HepG2 (cell line): Measurements from ENCODE around the gene ARL2. TPM values are rescaled to one million over a fixed set of nuclear protein-coding genes. Genes with fewer than 3 reads are reported as not detected.

Experiments
- CEBPB ChIP-seq: IDR thresholded peaks from 2 replicates; pipeline ENCODE4 v1.6.1; 2011; ENCODE audit warnings: low read depth, low read length, improper control_type of control experiment, borderline replicate concordance
- ETV6 ChIP-seq: sonication (generic); formaldehyde crosslinking; conservative IDR thresholded peaks from 2 replicates; pipeline ENCODE4 v1.4.0; 2020; ENCODE audit warnings: missing genetic modification reagents
- HMG20B ChIP-seq: conservative IDR thresholded peaks from 2 replicates; pipeline ENCODE4 v1.6.1; 2016; ENCODE audit warnings: missing genetic modification reagents, missing compliant biosample characterization
- JDP2 ChIP-seq: sonication (generic); formaldehyde crosslinking; IDR thresholded peaks from 2 replicates; pipeline ENCODE4 v1.8.1; 2022; ENCODE audit warnings: missing genetic modification reagents, borderline replicate concordance
- MEF2D ChIP-seq: sonication (generic); formaldehyde crosslinking; IDR thresholded peaks from 2 replicates; pipeline ENCODE4 v1.5.1; 2020; ENCODE audit warnings: mild to moderate bottlenecking, missing genetic modification reagents
- MEIS1 ChIP-seq: sonication (generic); formaldehyde crosslinking; IDR thresholded peaks from 2 replicates; pipeline ENCODE4 v1.9.0; 2021; ENCODE audit warnings: mild to moderate bottlenecking, missing genetic modification reagents, moderate library complexity, borderline replicate concordance
- MYC ChIP-seq: sonication (generic); formaldehyde crosslinking; IDR thresholded peaks from 2 replicates; pipeline ENCODE4 v1.9.0; 2021; ENCODE audit warnings: missing genetic modification reagents, borderline replicate concordance
- NFE2 ChIP-seq: sonication (generic); formaldehyde crosslinking; IDR thresholded peaks from 2 replicates; pipeline ENCODE4 v1.4.0; 2020; ENCODE audit warnings: missing genetic modification reagents
- PHF20 ChIP-seq: sonication (generic); formaldehyde crosslinking; IDR thresholded peaks from 2 replicates; pipeline ENCODE4 v1.5.0; 2020; ENCODE audit warnings: mild to moderate bottlenecking, missing genetic modification reagents
- POLR2G ChIP-seq: fragments of 200-400 bp; formaldehyde crosslinking; IDR thresholded peaks from 2 replicates; pipeline ENCODE4 v1.6.1; 2018; ENCODE audit warnings: mild to moderate bottlenecking, low read depth, low read length, moderate library complexity
- PTBP1 ChIP-seq: fragments of 200-400 bp; formaldehyde crosslinking; IDR thresholded peaks from 2 replicates; pipeline ENCODE4 v1.6.1; 2018; ENCODE audit warnings: low read length, low read depth; ENCODE audit not compliant: poor library complexity, severe bottlenecking
- REPIN1 ChIP-seq: sonication (generic); formaldehyde crosslinking; IDR thresholded peaks from 2 replicates; pipeline ENCODE4 v1.8.0; 2022; ENCODE audit warnings: missing genetic modification reagents, low read depth, mild to moderate bottlenecking, borderline replicate concordance
- SALL1 ChIP-seq: sonication (generic); formaldehyde crosslinking; IDR thresholded peaks from 2 replicates; pipeline ENCODE4 v1.8.0; 2022; ENCODE audit warnings: mild to moderate bottlenecking, missing genetic modification reagents
- TBX2 ChIP-seq: sonication (generic); formaldehyde crosslinking; IDR thresholded peaks from 2 replicates; pipeline ENCODE4 v1.5.0; 2020; ENCODE audit warnings: missing genetic modification reagents, mild to moderate bottlenecking, borderline replicate concordance
- ZIK1 ChIP-seq: sonication (generic); formaldehyde crosslinking; IDR thresholded peaks from 2 replicates; pipeline ENCODE4 v1.5.0; 2020; ENCODE audit warnings: mild to moderate bottlenecking, low read depth, missing genetic modification reagents, borderline replicate concordance
- ZNF350 ChIP-seq: sonication (generic); formaldehyde crosslinking; IDR thresholded peaks from 2 replicates; pipeline ENCODE4 v1.4.0; 2020; ENCODE audit warnings: mild to moderate bottlenecking, low read depth, missing genetic modification reagents, borderline replicate concordance
- ZNF431 ChIP-seq: sonication (generic); formaldehyde crosslinking; IDR thresholded peaks from 2 replicates; pipeline ENCODE4 v1.9.0; 2022; ENCODE audit warnings: missing genetic modification reagents, low read depth, mild to moderate bottlenecking, borderline replicate concordance
- ZNF670 ChIP-seq: sonication (generic); formaldehyde crosslinking; IDR thresholded peaks from 2 replicates; pipeline ENCODE4 v1.8.0; 2022; ENCODE audit warnings: mild to moderate bottlenecking, missing genetic modification reagents, borderline replicate concordance
- polyA plus RNA-seq, 8 experiments: library from polyadenylated mRNA; depleted of rRNA in 3 of 8; stranded (reverse) in 7 of 8; unstranded in 1 of 8; fragments of >200 nt; fragmentation: Illumina TruSeq in 4 of 8; extraction: Trizol in 4 of 8; gene quantifications; 2 replicates each; pipeline versions ENCODE4 v1.2.1 to v1.2.3, GENCODE V29; 2011 to 2016; ENCODE audit warnings: low read depth in 4 of 8, missing spikeins in 1 of 8, mixed read lengths in 1 of 8; ENCODE audit not compliant: insufficient read depth in 1 of 8
- total RNA-seq, 5 experiments: library from RNA; depleted of rRNA; stranded (reverse); fragments of >200 nt; fragmentation: Illumina TruSeq; extraction: Trizol; gene quantifications; 2 replicates each; pipeline ENCODE4 v1.2.3, GENCODE V29; 2016; ENCODE audit warnings: low read depth in 1 of 5
- TF ChIP-seq, protein P1 (sequence below): sonication (generic); formaldehyde crosslinking; IDR thresholded peaks from 2 replicates; pipeline ENCODE4 v1.4.0; 2020; ENCODE audit warnings: mild to moderate bottlenecking, missing genetic modification reagents
- TF ChIP-seq, protein P2 (sequence below): sonication (generic); formaldehyde crosslinking; IDR thresholded peaks from 2 replicates; pipeline ENCODE4 v1.8.0; 2022; ENCODE audit warnings: mild to moderate bottlenecking, missing genetic modification reagents, moderate library complexity
- TF ChIP-seq, protein P3 (sequence below): IDR thresholded peaks from 2 replicates; pipeline ENCODE4 v1.6.1; 2016; ENCODE audit warnings: mild to moderate bottlenecking
- TF ChIP-seq, protein P4 (sequence below): IDR thresholded peaks from 2 replicates; pipeline ENCODE4 v1.6.1; 2016; ENCODE audit warnings: missing biosample characterization, missing genetic modification reagents, low read depth

ARL2 gene
- total and polyA plus RNA-seq, 2 of the 13 experiments (the other 11 are each of a cell fraction or from before 2014, with no cell fraction given): 82.9 to 84.4 TPM

DNA sequence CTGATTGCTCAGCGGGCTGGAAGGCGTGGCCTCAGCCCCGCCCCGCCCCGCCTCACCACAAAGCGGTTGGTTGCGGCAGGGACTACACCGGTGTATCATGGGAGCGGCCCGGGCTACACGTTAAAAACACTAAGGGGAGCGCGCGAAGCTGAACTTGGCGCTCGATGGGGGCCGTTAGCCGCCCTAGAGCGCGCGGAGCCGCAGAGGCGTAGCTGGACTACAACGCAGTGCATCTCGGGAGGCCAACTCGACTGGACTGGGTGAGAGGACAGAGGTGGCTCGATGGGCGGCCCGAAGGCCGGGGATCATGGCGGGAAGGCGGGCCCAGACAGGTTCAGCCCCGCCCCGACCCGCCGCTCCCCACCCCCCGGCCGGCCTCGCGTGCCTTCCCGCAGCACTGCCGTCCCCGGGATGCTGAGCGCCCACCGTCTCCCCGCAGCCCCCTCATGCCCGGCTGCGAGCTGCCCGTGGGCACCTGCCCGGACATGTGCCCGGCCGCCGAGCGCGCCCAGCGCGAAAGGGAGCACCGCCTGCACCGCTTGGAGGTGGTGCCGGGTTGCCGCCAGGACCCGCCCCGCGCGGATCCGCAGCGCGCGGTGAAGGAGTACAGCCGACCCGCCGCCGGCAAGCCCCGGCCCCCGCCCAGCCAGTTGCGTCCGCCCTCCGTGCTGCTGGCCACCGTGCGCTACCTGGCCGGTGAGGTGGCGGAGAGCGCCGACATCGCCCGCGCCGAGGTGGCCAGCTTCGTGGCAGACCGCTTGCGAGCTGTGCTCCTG is 27.1 kb downstream of the ARL2 start, which contains the start of gene SAC3D1 (continued):
- TF ChIP-seq, protein P1, sequence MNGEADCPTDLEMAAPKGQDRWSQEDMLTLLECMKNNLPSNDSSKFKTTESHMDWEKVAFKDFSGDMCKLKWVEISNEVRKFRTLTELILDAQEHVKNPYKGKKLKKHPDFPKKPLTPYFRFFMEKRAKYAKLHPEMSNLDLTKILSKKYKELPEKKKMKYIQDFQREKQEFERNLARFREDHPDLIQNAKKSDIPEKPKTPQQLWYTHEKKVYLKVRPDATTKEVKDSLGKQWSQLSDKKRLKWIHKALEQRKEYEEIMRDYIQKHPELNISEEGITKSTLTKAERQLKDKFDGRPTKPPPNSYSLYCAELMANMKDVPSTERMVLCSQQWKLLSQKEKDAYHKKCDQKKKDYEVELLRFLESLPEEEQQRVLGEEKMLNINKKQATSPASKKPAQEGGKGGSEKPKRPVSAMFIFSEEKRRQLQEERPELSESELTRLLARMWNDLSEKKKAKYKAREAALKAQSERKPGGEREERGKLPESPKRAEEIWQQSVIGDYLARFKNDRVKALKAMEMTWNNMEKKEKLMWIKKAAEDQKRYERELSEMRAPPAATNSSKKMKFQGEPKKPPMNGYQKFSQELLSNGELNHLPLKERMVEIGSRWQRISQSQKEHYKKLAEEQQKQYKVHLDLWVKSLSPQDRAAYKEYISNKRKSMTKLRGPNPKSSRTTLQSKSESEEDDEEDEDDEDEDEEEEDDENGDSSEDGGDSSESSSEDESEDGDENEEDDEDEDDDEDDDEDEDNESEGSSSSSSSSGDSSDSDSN (CRISPR knock-in tag): peak; percentile 90
- TF ChIP-seq, protein P2, sequence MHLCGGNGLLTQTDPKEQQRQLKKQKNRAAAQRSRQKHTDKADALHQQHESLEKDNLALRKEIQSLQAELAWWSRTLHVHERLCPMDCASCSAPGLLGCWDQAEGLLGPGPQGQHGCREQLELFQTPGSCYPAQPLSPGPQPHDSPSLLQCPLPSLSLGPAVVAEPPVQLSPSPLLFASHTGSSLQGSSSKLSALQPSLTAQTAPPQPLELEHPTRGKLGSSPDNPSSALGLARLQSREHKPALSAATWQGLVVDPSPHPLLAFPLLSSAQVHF (CRISPR knock-in tag): peak; percentile 83; the same call in 1 of the 2 replicates
- TF ChIP-seq PHF20 (CRISPR knock-in tag) (peak; percentile 56), CEBPB (no peak), JDP2 (peak; percentile 33; the same call in 1 of the 2 replicates), ETV6 (CRISPR knock-in tag) (peak; percentile 55; the same call in 1 of the 2 replicates), ZNF670 (CRISPR knock-in tag) (no peak), ZNF431 (CRISPR knock-in tag) (peak; percentile 74; the same call in 1 of the 2 replicates), SALL1 (CRISPR knock-in tag) (peak; percentile 30; the same call in 1 of the 2 replicates), ZNF350 (CRISPR knock-in tag) (peak; percentile 61; the same call in 1 of the 2 replicates), HMG20B (CRISPR knock-in tag) (no peak), PTBP1 (peak; percentile 53), TBX2 (CRISPR knock-in tag) (peak; percentile 50; the same call in 1 of the 2 replicates), REPIN1 (CRISPR knock-in tag) (peak; percentile 56; the same call in 1 of the 2 replicates), MEIS1 (CRISPR knock-in tag) (0 out of 2 replicates have a peak, but pooled peaks have one; percentile 11), ZIK1 (peak; percentile 64; the same call in 1 of the 2 replicates), POLR2G (peak; percentile 69), MEF2D (CRISPR knock-in tag) (peak; percentile 52; the same call in 1 of the 2 replicates), NFE2 (CRISPR knock-in tag) (no peak), MYC (CRISPR knock-in tag) (peak; percentile 65)
- TF ChIP-seq, protein P3, sequence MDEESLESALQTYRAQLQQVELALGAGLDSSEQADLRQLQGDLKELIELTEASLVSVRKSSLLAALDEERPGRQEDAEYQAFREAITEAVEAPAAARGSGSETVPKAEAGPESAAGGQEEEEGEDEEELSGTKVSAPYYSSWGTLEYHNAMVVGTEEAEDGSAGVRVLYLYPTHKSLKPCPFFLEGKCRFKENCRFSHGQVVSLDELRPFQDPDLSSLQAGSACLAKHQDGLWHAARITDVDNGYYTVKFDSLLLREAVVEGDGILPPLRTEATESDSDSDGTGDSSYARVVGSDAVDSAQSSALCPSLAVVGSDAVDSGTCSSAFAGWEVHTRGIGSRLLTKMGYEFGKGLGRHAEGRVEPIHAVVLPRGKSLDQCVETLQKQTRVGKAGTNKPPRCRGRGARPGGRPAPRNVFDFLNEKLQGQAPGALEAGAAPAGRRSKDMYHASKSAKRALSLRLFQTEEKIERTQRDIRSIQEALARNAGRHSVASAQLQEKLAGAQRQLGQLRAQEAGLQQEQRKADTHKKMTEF (CRISPR knock-in tag): 0 out of 2 replicates have a peak, but pooled peaks have one; percentile 71
- TF ChIP-seq, protein P4, sequence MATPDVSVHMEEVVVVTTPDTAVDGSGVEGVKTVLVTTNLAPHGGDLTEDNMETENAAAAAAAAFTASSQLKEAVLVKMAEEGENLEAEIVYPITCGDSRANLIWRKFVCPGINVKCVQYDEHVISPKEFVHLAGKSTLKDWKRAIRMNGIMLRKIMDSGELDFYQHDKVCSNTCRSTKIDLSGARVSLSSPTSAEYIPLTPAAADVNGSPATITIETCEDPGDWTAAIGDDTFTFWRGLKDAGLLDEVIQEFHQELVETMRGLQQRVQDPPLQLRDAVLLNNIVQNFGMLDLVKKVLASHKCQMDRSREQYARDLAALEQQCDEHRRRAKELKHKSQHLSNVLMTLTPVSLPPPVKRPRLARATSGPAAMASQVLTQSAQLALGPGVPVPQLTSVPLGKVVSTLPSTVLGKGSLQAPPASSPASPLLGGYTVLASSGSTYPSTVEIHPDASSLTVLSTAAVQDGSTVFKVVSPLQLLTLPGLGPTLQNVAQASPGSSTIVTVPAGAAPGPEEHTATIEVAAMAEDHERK: peak; percentile 38
